ENCODE results near the gene PCF11.

The PCF11 gene

GRCh38 chr11:83118814-83119213 lies 38.1 kb upstream of the PCF11 start:
- TF ChIP-seq CTCF (IDR thresholded peaks at IDR 0.05; ENCODE audit: low read depth, low read length), result no peak
- no peak overlapping the region for H3K27ac ChIP-seq
- H3K36me3 ChIP-seq, result no peaks in the 10 kb centered on the region
- no peak overlapping the region for H3K4me3 ChIP-seq (ENCODE audit: low read depth, low read length)
- H3K9me3 ChIP-seq (ENCODE audit: severe bottlenecking), result no peaks in the 10 kb centered on the region
- no peaks in the 10 kb centered on the region for H3K27me3 ChIP-seq (ENCODE audit: insufficient read depth, low read depth, severe bottlenecking)
- DNase-seq, result no peak

GRCh38 chr11:83119216-83119615 lies 37.7 kb upstream of the PCF11 start:
- no peak for TF ChIP-seq CTCF (IDR thresholded peaks at IDR 0.05; ENCODE audit: low read depth, low read length)
- no peak overlapping the region for H3K27ac ChIP-seq
- H3K9me3 ChIP-seq (ENCODE audit: severe bottlenecking), result no peaks in the 10 kb centered on the region
- DNase-seq, result no peak
- H3K4me3 ChIP-seq (ENCODE audit: low read depth, low read length), result no peak overlapping the region
- H3K27me3 ChIP-seq (ENCODE audit: insufficient read depth, low read depth, severe bottlenecking), result no peaks in the 10 kb centered on the region
- H3K36me3 ChIP-seq, result no peaks in the 10 kb centered on the region

- Histone ChIP-seq H3K27me3 (ENCODE audit: insufficient read depth, low read depth, severe bottlenecking) (no peaks in the 10 kb centered on the region), H3K9me3 (ENCODE audit: severe bottlenecking) (no peaks in the 10 kb centered on the region), H3K4me3 (ENCODE audit: low read depth, low read length) (no peak overlapping the region), H3K27ac (no peak overlapping the region), H3K36me3 (no peaks in the 10 kb centered on the region)
- no peak for TF ChIP-seq CTCF (IDR thresholded peaks at IDR 0.05; ENCODE audit: low read depth, low read length)
- DNase-seq, result no peak
Observed at GRCh38 chr11:83120327-83120726, 36.6 kb upstream of the PCF11 start.

GRCh38 chr11:83122050-83122449 lies 34.9 kb upstream of the PCF11 start:
- TF ChIP-seq CTCF (IDR thresholded peaks at IDR 0.05; ENCODE audit: low read depth, low read length), result no peak
- no peaks in the 10 kb centered on the region for H3K27me3 ChIP-seq (ENCODE audit: insufficient read depth, low read depth, severe bottlenecking)
- no peaks in the 10 kb centered on the region for H3K9me3 ChIP-seq (ENCODE audit: severe bottlenecking)
- DNase-seq, result no peak
- no peak overlapping the region for H3K4me3 ChIP-seq (ENCODE audit: low read depth, low read length)
- H3K36me3 ChIP-seq, result no peaks in the 10 kb centered on the region
- H3K27ac ChIP-seq, result no peak overlapping the region

- no peak for TF ChIP-seq CTCF (IDR thresholded peaks at IDR 0.05; ENCODE audit: low read depth, low read length)
- Histone ChIP-seq H3K27me3 (ENCODE audit: insufficient read depth, low read depth, severe bottlenecking) (no peaks in the 10 kb centered on the region), H3K27ac (no peak overlapping the region), H3K9me3 (ENCODE audit: severe bottlenecking) (no peaks in the 10 kb centered on the region), H3K4me3 (ENCODE audit: low read depth, low read length) (no peak overlapping the region), H3K36me3 (no peaks in the 10 kb centered on the region)
- DNase-seq, result no peak
Observed at GRCh38 chr11:83122766-83123165, 34.2 kb upstream of the PCF11 start.

- H3K4me3 ChIP-seq (ENCODE audit: low read depth, low read length), result no peak overlapping the region
- H3K36me3 ChIP-seq, result no peaks in the 10 kb centered on the region
- DNase-seq, result no peak
- no peaks in the 10 kb centered on the region for H3K9me3 ChIP-seq (ENCODE audit: severe bottlenecking)
- no peak overlapping the region for H3K27ac ChIP-seq
- no peaks in the 10 kb centered on the region for H3K27me3 ChIP-seq (ENCODE audit: insufficient read depth, low read depth, severe bottlenecking)
- TF ChIP-seq CTCF (IDR thresholded peaks at IDR 0.05; ENCODE audit: low read depth, low read length), result no peak
Observed at GRCh38 chr11:83124636-83125424, 32.1 kb upstream of the PCF11 start.

Measured in WERI-Rb-1 (cell line).